NCI-H1105 (cell line): ENCODE data around the gene CDR2L.
A peak's percentile ranks its signal among the peaks of the same experiment; 100 is the strongest.
"Not testable (repeated sequence)": the region's sequence is repeated elsewhere in the genome, so short reads cannot be mapped to it uniquely, and the experiment has no call there.

Experiments used
- DNase-seq: peaks from one replicate; lab custom pipeline; 2025; lab: John Stamatoyannopoulos, UW

CDR2L gene

GRCh38 chr17:74981979-74982662 lies 5.3 kb upstream of the CDR2L start:
- peak; percentile 73 for DNase-seq

GRCh38 chr17:74982663-74983313 lies 4.6 kb upstream of the CDR2L start:
- peak; percentile 23 for DNase-seq

GRCh38 chr17:74986206-74986576 lies 1.2 kb upstream of the CDR2L start:
- no peak for DNase-seq

- peak; percentile 3 for DNase-seq
These were observed 678 bp downstream of the CDR2L start for GRCh38 chr17:74987909-74988711.

- no peak for DNase-seq
These were observed 3.2 kb downstream of the CDR2L start for GRCh38 chr17:74990581-74991105.

GRCh38 chr17:74992223-74992622 lies 4.8 kb downstream of the CDR2L start:
- DNase-seq: no peak

- no peak for DNase-seq
These were observed 7.0 kb downstream of the CDR2L start for GRCh38 chr17:74994440-74994839.

- no peak for DNase-seq
These were observed 8.4 kb downstream of the CDR2L start for GRCh38 chr17:74995847-74996246.

- DNase-seq: no peak
These were observed 11.4 kb downstream of the CDR2L start for GRCh38 chr17:74998783-74999182.

- DNase-seq: no peak
These were observed 12.1 kb downstream of the CDR2L start for GRCh38 chr17:74999523-74999922.

- no peak for DNase-seq
These were observed 14.7 kb downstream of the CDR2L start for GRCh38 chr17:75001915-75002843.

GRCh38 chr17:75003070-75003956 lies 15.9 kb downstream of the CDR2L start:
- DNase-seq: no peak

GRCh38 chr17:75003957-75004355 lies 16.5 kb downstream of the CDR2L start:
- no peak for DNase-seq

- no peak for DNase-seq
These were observed 16.9 kb downstream of the CDR2L start for GRCh38 chr17:75004371-75004770.

GRCh38 chr17:75005291-75005690 lies 17.9 kb downstream of the CDR2L start:
- DNase-seq: no peak

GRCh38 chr17:75006084-75006483 lies 18.7 kb downstream of the CDR2L start:
- DNase-seq: not testable (repeated sequence)

GRCh38 chr17:75006653-75007052 lies 19.2 kb downstream of the CDR2L start:
- DNase-seq: no peak

GRCh38 chr17:75008373-75008772 lies 20.9 kb downstream of the CDR2L start:
- DNase-seq: no peak

- no peak for DNase-seq
These were observed 21.8 kb downstream of the CDR2L start for GRCh38 chr17:75009139-75009724.

- DNase-seq: no peak
These were observed 23.4 kb downstream of the CDR2L start for GRCh38 chr17:75010683-75011400.
